Activated T-helper 2 cell treated with anti-CD3 and anti-CD28 coated beads, Interferon-gamma antibody, Interleukin-2, Interleukin-4, amounts not matched to agents 10 μg/mL and 5 μg/mL and 100 μg/mL, durations not matched to agents 14 hours and 24 hours and 36 hours (primary cell): Measurements from ENCODE around the gene PET117. TPM values are rescaled to one million over a fixed set of nuclear protein-coding genes. Genes with fewer than 3 reads are reported as not detected.
A peak's percentile ranks its signal among the peaks of the same experiment; 100 is the strongest.
"Not testable (repeated sequence)": the region's sequence is repeated elsewhere in the genome, so short reads cannot be mapped to it uniquely, and the experiment has no call there.

ENCODE experiments used
- DNase-seq: peaks from one replicate; pipeline ENCODE4 v3.0.0; 2021; ENCODE audit warnings: low spot score
- H3K27ac Mint-ChIP-seq: one replicate; pipeline ENCODE4 v1.8.0; 2021; ENCODE audit warnings: mixed read lengths
- H3K27me3 Mint-ChIP-seq: one replicate; pipeline ENCODE4 v1.8.0; 2021; ENCODE audit warnings: low read depth, mixed read lengths
- H3K36me3 Mint-ChIP-seq: one replicate; pipeline ENCODE4 v1.8.0; 2021; ENCODE audit warnings: low read depth, mixed read lengths
- H3K4me1 Mint-ChIP-seq: one replicate; pipeline ENCODE4 v1.8.0; 2021; ENCODE audit warnings: low read depth, mixed read lengths
- H3K4me3 Mint-ChIP-seq: one replicate; pipeline ENCODE4 v1.8.0; 2021; ENCODE audit warnings: low read depth, mild to moderate bottlenecking, moderate library complexity, mixed read lengths
- H3K9me3 Mint-ChIP-seq: one replicate; pipeline ENCODE4 v1.8.0; 2021; ENCODE audit warnings: mixed read lengths
- intact Hi-C: fragments of 100-400 bp; cut with micrococcal nuclease; formaldehyde crosslinking; loops from one replicate; pipeline ENCODE4 v1.15.1; 2023
- total RNA-seq: library from RNA; stranded (reverse); gene quantifications from 2 replicates; pipeline ENCODE4 v1.2.3, GENCODE V29; 2022

The PET117 gene
- total RNA-seq, 1 donor from 2014 or later = 17.0 TPM

DNA sequence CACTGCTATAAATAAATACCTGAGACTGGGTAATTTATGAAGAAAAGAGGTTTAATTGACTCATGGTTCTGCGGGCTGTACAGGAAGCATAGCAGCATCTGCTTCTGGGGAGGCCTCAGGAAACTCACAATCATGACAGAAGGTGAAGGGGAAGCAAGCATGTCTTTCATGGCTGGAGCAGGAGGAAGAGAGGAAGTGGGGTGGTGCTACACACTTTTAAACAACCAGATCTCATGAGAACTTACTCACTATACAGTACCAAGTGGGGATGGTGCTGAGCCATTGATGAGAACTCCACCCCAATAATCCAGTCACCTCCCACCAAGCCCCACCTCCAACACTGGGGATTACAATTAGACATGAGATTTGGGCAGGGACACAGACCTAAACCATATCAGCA lies 9.1 kb upstream of the PET117 start:
- H3K4me3 Mint-ChIP-seq, H3K4me1 Mint-ChIP-seq, H3K36me3 Mint-ChIP-seq, H3K9me3 Mint-ChIP-seq, H3K27ac Mint-ChIP-seq, intact Hi-C loops, DNase-seq: not testable (repeated sequence)
- H3K27me3 Mint-ChIP-seq = peaks cover 15% of the 10 kb centered on the region

DNA sequence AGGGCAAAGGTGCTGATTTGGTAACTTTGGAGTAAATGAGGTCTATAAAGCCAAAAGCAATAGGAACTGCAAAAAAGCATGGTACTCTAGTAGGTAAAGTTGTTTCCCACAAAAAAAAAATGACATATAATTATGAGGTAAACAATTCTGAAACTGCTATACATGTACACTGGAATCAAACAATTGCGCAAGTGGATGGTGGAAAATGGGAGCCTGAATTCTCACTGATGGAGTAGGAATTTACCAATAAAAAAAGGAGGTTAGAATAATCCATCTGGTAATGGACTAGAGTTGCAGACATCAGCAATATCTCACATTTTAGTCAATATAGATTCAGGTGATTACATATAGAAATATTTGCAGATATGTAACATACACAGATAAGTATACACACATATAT lies 5.0 kb upstream of the PET117 start:
- no peak for DNase-seq
- intact Hi-C loops = no loop called here
- H3K4me1 Mint-ChIP-seq = peaks cover 10% of the 10 kb centered on the region
- H3K9me3 Mint-ChIP-seq = peaks cover 8% of the 10 kb centered on the region
- H3K27ac Mint-ChIP-seq = no peak overlapping the region
- H3K36me3 Mint-ChIP-seq = no peaks in the 10 kb centered on the region
- H3K27me3 Mint-ChIP-seq = no peaks in the 10 kb centered on the region
- H3K4me3 Mint-ChIP-seq = no peak overlapping the region

DNA sequence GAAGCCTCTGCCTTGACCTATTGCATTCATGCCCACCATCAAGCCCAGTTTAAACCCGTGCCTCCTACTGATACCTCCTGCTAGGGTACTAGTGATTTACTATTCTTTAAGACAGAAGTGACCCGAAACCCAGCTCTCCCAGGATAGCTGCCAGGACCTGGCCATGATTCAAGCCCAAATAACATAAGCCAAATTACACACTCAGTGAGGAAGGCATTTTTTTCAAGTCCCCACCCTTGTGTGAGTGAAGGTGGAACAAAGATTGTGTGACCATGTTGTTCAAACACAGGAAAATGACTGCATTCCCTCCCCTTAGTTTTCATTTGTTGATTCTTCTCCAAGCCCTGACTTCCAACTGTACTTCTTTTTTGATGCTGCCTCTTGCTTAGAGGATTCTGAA lies 3.7 kb upstream of the PET117 start:
- Mint-ChIP-seq H3K27me3 (no peaks in the 10 kb centered on the region), H3K4me1 (peaks cover 8% of the 10 kb centered on the region), H3K27ac (no peak overlapping the region), H3K36me3 (peaks cover 2% of the 10 kb centered on the region), H3K9me3 (peaks cover 5% of the 10 kb centered on the region), H3K4me3 (no peak overlapping the region)
- intact Hi-C loops = no loop called here
- no peak for DNase-seq

DNA sequence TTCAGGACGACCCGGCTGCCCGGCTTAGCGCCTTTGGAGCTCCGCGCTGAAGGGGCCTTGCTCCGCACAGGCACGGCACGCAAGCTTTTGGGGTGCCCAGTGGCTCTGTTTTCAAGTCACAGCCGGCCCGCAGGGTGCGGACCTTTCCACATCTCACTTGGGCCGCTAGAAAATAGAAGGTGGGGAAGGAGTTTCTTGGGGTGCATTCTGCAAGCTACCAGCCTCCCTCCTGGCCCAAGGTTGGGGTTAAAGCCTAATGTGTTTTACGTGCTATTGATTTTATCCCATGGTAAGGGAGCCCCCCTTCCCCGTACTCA lies 561 bp downstream of the PET117 start:
- Mint-ChIP-seq H3K27ac (peak overlapping the region; percentile 58), H3K27me3 (no peaks in the 10 kb centered on the region), H3K36me3 (peaks cover 15% of the 10 kb centered on the region), H3K4me1 (peaks cover 24% of the 10 kb centered on the region), H3K9me3 (no peaks in the 10 kb centered on the region), H3K4me3 (peak overlapping the region; percentile 80)
- intact Hi-C loops = loop anchor here (1.0 to 5.0 kb wide), 2 partner anchors 169 to 456 kb away; partner anchors contain the start of genes MGME1 and RRBP1
- no peak for DNase-seq

DNA sequence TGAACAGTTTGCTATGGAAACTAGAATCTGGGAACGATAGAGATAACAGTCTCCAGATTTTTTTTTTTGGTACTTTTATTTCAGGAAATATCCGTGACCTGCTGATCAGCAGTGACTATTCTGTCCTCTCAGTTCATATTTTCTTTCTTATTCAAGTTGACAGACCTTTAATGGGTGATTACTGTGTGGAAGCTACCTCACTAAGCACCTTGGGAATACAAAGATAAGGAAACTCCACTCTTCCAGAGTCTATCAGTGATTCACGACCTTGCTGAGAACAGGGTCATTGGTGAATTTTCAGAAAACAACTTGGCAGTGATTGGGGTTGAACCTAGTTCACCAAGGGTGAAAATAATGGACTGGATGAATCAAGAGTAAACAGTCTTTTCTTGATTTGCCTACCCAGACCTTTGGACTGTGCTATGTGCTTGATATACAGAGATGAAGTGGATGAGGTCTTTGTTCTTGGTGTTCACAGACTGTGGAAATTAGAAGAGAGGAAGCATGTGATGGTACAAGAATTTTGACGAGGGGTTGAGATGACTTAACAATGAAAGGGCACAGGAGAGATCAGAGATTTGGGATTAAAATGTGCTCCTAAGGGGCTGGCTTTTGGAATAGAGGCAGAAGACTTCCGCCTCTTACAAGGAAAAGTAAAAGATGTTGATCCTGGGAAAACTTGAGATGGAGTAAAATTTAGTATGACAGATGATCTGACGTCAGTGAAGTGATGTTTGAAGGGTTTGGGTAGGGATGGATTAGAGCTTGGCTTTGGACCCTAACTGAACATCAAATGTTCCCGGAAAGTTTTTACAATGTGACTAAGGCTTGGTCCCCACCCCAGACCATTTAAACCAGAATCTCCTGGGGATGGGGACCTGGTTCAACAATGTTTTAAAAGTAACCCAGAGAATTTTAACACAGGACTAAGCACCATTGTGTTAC lies 1.2 kb downstream of the PET117 start:
- Mint-ChIP-seq H3K4me1 (peaks cover 24% of the 10 kb centered on the region), H3K27ac (peak overlapping the region; percentile 58)
- intact Hi-C loops = loop anchor here (1.0 to 5.0 kb wide), 2 partner anchors 170 to 457 kb away; partner anchors contain the start of genes MGME1 and RRBP1

DNA sequence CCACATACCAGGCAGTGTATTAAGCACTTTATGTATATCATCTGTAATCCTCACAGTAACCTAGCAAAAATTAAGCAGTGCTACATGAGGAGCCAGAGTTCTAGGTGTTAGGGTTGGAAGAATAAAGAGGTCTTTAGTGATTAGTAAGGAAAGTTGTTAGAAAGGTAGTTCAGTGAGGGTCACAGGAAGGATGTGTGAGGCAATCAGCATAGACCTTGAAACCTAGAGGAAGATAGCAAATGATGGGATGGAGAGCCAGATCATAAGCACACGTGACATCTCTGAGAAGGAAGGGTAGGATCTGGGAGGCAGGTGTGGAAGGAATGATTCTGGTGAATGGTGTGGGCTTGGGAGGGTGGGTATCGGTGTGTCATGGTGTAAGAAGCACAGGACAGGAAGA lies 2.2 kb downstream of the PET117 start:
- H3K4me3 Mint-ChIP-seq = peak overlapping the region; percentile 80
- no peaks in the 10 kb centered on the region for H3K27me3 Mint-ChIP-seq
- intact Hi-C loops = loop anchor here (5.0 kb wide), 1 partner anchor 458 kb away; the partner anchor contains the start of gene RRBP1
- no peaks in the 10 kb centered on the region for H3K9me3 Mint-ChIP-seq
- peak overlapping the region; percentile 36 for H3K27ac Mint-ChIP-seq
- H3K36me3 Mint-ChIP-seq = peaks cover 19% of the 10 kb centered on the region
- peaks cover 24% of the 10 kb centered on the region for H3K4me1 Mint-ChIP-seq
- no peak for DNase-seq

More for the DNA sequence above, 1.2 kb downstream of the PET117 start:
- no peaks in the 10 kb centered on the region for H3K27me3 Mint-ChIP-seq
- no peaks in the 10 kb centered on the region for H3K9me3 Mint-ChIP-seq
- no peak for DNase-seq
- H3K36me3 Mint-ChIP-seq = peaks cover 15% of the 10 kb centered on the region
- H3K4me3 Mint-ChIP-seq = peak overlapping the region; percentile 80

DNA sequence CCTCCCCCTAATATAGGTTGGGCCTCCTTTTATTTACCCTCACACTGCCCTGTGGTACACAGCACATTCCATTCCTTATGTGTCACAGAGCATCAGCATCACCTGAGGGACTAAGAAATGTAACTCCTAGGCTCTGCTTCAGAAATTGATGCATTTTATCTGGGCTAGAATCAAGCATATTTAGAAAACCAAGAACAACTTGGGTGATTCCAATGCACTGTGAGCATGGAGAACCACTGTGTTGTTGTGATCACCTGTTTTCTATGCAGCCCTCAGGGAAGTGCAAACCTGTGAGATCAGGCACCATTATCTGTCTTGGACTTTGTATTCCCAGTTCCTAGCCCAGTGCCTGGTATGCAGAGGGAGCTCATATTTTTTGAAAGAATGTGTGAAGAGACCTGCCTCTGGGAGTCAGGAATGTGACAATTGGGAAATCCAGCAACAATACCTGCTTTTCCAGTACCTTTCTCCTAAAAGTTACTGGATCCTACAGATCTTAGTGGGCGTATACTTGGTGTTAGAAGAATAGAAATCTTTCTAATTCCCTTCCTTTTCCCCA lies 7.0 kb downstream of the PET117 start:
- Mint-ChIP-seq H3K4me3 (no peak overlapping the region), H3K27ac (no peak overlapping the region), H3K4me1 (peaks cover 9% of the 10 kb centered on the region), H3K36me3 (peaks cover 21% of the 10 kb centered on the region), H3K9me3 (no peaks in the 10 kb centered on the region), H3K27me3 (no peaks in the 10 kb centered on the region)
- intact Hi-C loops = no loop called here
- DNase-seq = no peak

DNA sequence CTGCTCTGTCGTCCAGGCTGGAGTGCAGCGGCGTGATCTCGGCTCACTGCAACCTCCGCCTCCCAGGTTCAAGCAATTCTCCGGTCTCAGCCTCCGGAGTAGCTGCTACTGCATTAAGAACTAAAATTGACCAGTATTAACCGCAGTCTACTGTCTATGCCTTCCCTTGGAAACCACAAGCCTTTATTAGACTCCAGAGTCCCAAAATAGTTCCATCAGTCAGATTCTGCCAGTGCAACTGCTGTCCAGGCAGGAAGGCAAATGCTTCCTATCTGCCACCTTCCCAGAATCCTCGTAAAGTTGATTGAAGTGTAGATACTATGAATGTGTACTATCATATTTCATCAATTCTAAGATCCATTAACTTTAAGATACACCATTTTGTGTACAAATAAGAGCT lies 16.7 kb downstream of the PET117 start:
- no peak for DNase-seq
- intact Hi-C loops = no loop called here
- Mint-ChIP-seq H3K9me3 (no peaks in the 10 kb centered on the region), H3K27me3 (no peaks in the 10 kb centered on the region), H3K27ac (no peak overlapping the region), H3K36me3 (peaks cover 24% of the 10 kb centered on the region), H3K4me1 (no peaks in the 10 kb centered on the region), H3K4me3 (no peak overlapping the region)

DNA sequence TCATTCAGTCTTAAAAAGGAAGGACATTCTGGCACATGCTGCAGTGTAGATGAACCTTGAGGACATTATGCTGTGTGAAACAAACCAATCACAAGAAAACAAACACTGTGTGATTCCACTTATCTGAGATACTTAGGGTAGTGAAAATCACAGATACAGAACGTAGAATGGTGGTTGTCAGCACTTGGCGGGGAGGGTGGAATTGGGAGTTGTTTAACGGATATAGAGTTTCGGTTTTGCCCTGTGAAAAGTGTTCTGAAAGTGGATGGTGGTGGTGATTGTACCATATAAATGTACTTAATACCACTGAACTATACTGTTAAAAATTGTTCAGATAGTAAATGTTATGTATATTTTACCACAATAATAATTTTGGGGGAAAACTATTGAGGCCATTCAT lies 18.4 kb downstream of the PET117 start:
- Mint-ChIP-seq H3K27me3 (no peaks in the 10 kb centered on the region), H3K4me1 (no peaks in the 10 kb centered on the region), H3K27ac (no peak overlapping the region), H3K4me3 (no peak overlapping the region), H3K36me3 (peaks cover 18% of the 10 kb centered on the region), H3K9me3 (no peaks in the 10 kb centered on the region)
- no peak for DNase-seq
- intact Hi-C loops = no loop called here

DNA sequence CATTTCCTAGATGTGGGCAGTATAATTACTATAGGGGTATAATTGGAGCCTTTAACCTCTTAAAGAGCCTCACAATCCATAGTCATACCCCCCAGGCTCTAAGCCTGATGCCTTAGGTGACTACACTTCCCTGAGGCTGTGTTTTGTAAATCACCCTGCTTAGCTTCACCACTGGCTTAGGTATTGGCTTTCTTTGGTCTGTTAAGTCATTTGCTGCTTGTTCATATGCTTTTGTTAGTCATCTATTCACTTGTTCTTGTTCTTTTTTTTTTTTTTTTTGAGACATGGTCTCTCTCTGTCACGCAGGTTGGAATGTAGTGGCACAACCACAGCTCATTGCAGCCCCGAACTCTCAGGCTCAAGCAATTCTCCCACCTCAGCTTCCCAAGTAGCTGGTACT lies 26.7 kb downstream of the PET117 start:
- Mint-ChIP-seq H3K4me3 (no peak overlapping the region), H3K36me3 (peaks cover 49% of the 10 kb centered on the region), H3K27me3 (no peaks in the 10 kb centered on the region), H3K27ac (no peak overlapping the region), H3K9me3 (no peaks in the 10 kb centered on the region), H3K4me1 (peaks cover 22% of the 10 kb centered on the region)
- no peak for DNase-seq
- intact Hi-C loops = no loop called here

DNA sequence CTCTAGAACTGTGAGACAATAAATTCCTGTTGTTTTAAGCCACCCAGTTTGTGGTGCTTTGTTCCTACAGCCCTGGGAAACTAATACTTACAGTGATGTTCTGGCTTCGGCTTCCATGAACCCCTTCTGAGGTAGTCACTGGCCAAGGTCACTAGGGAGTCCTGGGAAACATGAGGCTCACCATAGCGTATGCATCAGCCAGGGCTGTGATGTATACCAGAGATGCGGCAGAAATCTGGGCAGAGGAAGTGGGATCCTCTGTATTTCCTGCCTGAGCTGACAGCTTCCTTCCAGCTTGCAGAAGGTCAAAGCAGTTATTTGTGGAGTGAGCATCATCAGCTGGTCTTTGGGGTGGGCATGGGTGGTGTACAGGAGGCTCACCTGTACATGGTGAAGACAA lies 27.9 kb downstream of the PET117 start:
- Mint-ChIP-seq H3K27ac (no peak overlapping the region), H3K36me3 (peaks cover 52% of the 10 kb centered on the region), H3K4me1 (peaks cover 22% of the 10 kb centered on the region), H3K27me3 (no peaks in the 10 kb centered on the region), H3K9me3 (no peaks in the 10 kb centered on the region), H3K4me3 (no peak overlapping the region)
- no peak for DNase-seq
- intact Hi-C loops = no loop called here

DNA sequence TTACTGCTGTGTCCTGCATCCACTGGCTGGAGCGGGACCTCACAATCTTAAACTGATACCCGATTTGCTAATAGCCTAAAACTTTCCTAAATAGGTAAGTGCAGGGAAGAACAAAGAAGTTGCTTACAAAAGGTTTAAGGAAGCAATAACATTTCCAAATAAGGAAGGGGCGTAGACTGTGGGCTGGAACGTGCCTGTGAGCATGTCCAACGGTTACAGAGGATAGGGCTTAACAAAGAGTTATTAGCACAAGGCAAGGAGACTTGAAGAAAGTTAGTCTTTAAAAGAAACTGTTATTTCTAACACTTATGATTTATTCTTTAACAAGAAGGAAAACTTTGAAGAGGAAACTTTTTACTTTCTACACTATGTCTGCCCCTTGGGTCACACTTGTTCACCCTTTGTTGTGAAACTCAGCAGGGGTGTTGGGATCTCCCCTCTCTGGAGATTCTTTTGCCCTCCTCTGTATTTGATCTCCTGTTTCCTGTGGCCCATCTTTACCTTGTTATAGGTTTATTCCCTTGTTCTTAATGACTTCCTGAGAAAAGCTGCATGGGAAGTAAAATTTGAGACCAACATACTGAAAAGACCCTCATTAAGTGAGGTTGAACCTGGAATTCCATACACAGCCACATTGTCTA lies 28.7 kb downstream of the PET117 start:
- H3K4me3 Mint-ChIP-seq = no peak overlapping the region
- no peak overlapping the region for H3K27ac Mint-ChIP-seq
- H3K36me3 Mint-ChIP-seq = peaks cover 58% of the 10 kb centered on the region

DNA sequence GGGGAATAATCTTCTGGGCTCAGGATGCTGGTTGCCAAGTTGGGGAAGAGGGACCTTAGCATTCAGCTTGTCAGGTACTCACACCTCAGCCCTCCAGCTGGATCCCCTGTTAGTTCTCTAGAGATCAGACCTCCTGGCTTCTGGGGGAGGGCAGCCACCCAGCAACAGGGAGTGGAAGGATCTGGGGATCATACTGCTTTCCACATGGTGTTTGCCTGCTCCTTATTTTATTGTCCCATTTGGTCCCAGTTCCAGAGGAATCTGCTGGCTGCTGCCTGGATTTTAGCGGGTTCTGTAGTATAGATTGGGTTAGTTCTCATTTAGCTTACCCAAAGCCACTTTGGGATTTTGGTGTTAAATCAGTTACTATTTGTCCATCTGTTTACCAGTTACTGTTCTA lies 29.3 kb downstream of the PET117 start:
- H3K27me3 Mint-ChIP-seq = no peaks in the 10 kb centered on the region
- no peak overlapping the region for H3K27ac Mint-ChIP-seq
- H3K36me3 Mint-ChIP-seq = peaks cover 59% of the 10 kb centered on the region
- intact Hi-C loops = no loop called here
- H3K4me3 Mint-ChIP-seq = no peak overlapping the region
- DNase-seq = no peak
- peaks cover 24% of the 10 kb centered on the region for H3K4me1 Mint-ChIP-seq
- no peaks in the 10 kb centered on the region for H3K9me3 Mint-ChIP-seq

More for the DNA sequence above, 28.7 kb downstream of the PET117 start:
- intact Hi-C loops = no loop called here
- no peaks in the 10 kb centered on the region for H3K9me3 Mint-ChIP-seq
- H3K27me3 Mint-ChIP-seq = no peaks in the 10 kb centered on the region
- H3K4me1 Mint-ChIP-seq = peaks cover 24% of the 10 kb centered on the region
- DNase-seq = no peak
